Keratinocyte (primary cell): ENCODE results near the gene ZNF839. TPM values are rescaled to one million over a fixed set of nuclear protein-coding genes. Genes with fewer than 3 reads are reported as not detected.

Experiments
- DNase-seq: peaks from one replicate; pipeline ENCODE4 v3.0.0-alpha.2; 2011; ENCODE audit warnings: low read depth, missing footprints, low spot score
- FAIRE-seq: peaks from 2 replicates; lab custom pipeline; 2011; peaks lifted over from hg19 to GRCh38; lab: Jason Lieb, UNC
- H2AFZ ChIP-seq: 2 replicates; pipeline ENCODE4 v1.6.0; 2012; ENCODE audit warnings: low read length, control low read depth, inconsistent platforms; ENCODE audit not compliant: control insufficient read depth
- H3K27ac ChIP-seq: 2 replicates; pipeline ENCODE4 v1.5.1; 2011; ENCODE audit warnings: low read length; ENCODE audit not compliant: control insufficient read depth, insufficient read depth
- H3K27me3 ChIP-seq: 3 replicates; pipeline ENCODE4 v1.6.0; 2011; ENCODE audit warnings: low read length; ENCODE audit not compliant: control insufficient read depth, insufficient read depth; ENCODE audit errors: extremely low read depth
- H3K36me3 ChIP-seq, 2 experiments: 2 replicates in 1 of 2; 3 replicates in 1 of 2; pipeline ENCODE4 v1.5.1; 2011; ENCODE audit warnings: low read length in 2 of 2, mild to moderate bottlenecking in 1 of 2; ENCODE audit not compliant: control insufficient read depth in 2 of 2, insufficient read depth in 2 of 2; ENCODE audit errors: extremely low read depth in 1 of 2
- H3K4me1 ChIP-seq: 3 replicates; pipeline ENCODE4 v1.5.1; 2011; ENCODE audit warnings: low read length; ENCODE audit not compliant: control insufficient read depth, insufficient read depth; ENCODE audit errors: extremely low read depth
- H3K4me2 ChIP-seq: 3 replicates; pipeline ENCODE4 v1.6.0; 2011; ENCODE audit warnings: low read depth, low read length; ENCODE audit not compliant: control insufficient read depth, insufficient read depth; ENCODE audit errors: extremely low read depth
- H3K4me3 ChIP-seq, 3 experiments: fragments of 200-600 bp in 1 of 3; sonication (generic) in 1 of 3; 2 replicates in 2 of 3; 3 replicates in 1 of 3; pipeline ENCODE4 v1.5.1; 2011 to 2016; ENCODE audit warnings: low read length in 3 of 3, mild to moderate bottlenecking in 3 of 3, control low read depth in 2 of 3, inconsistent platforms in 1 of 3, low read depth in 1 of 3, mixed read lengths in 1 of 3, mixed run types in 1 of 3, moderate library complexity in 1 of 3; ENCODE audit not compliant: control insufficient read depth in 2 of 3, insufficient read depth in 2 of 3; ENCODE audit errors: extremely low read depth in 1 of 3
- H3K79me2 ChIP-seq: 2 replicates; pipeline ENCODE4 v1.6.0; 2012; ENCODE audit warnings: low read length; ENCODE audit not compliant: control insufficient read depth, insufficient read depth
- H3K9ac ChIP-seq: 3 replicates; pipeline ENCODE4 v1.6.0; 2011; ENCODE audit warnings: low read length; ENCODE audit not compliant: control insufficient read depth, insufficient read depth; ENCODE audit errors: extremely low read depth
- H3K9me1 ChIP-seq: 3 replicates; pipeline ENCODE4 v1.6.0; 2011; ENCODE audit warnings: low read length; ENCODE audit not compliant: control insufficient read depth, insufficient read depth; ENCODE audit errors: extremely low read depth
- H3K9me3 ChIP-seq: 2 replicates; pipeline ENCODE4 v1.5.1; 2012; ENCODE audit warnings: low read depth, low read length; ENCODE audit not compliant: control insufficient read depth
- H4K20me1 ChIP-seq: 3 replicates; pipeline ENCODE4 v1.6.0; 2011; ENCODE audit warnings: low read length; ENCODE audit not compliant: control insufficient read depth, insufficient read depth; ENCODE audit errors: extremely low read depth
- CTCF ChIP-seq, 3 experiments: IDR thresholded peaks in 1 of 3; conservative IDR thresholded peaks in 1 of 3; optimal IDR thresholded peaks in 1 of 3; 2 replicates in 2 of 3; 3 replicates in 1 of 3; pipeline versions ENCODE3 to v1.5.1; 2011; ENCODE audit warnings: low read length in 3 of 3, mild to moderate bottlenecking in 3 of 3, moderate library complexity in 2 of 3, control low read depth in 1 of 3, inconsistent platforms in 1 of 3; ENCODE audit not compliant: insufficient read depth in 2 of 3; ENCODE audit errors: extremely low read depth in 1 of 3
- EZH2 ChIP-seq: IDR thresholded peaks from one replicate; pipeline ENCODE4 v1.6.1; 2012; ENCODE audit warnings: inconsistent platforms, mild to moderate bottlenecking, low read length, moderate library complexity
- dilution Hi-C: fragments of 300-500 bp; cut with MboI; formaldehyde crosslinking; loops from one replicate; pipeline ENCODE4 v1.7.0; 2020; ENCODE audit warnings: low sequenced_read_pairs; ENCODE audit not compliant: extremely low pct_ligation_motif_present
- polyA plus RNA-seq, 5 experiments: library from polyadenylated mRNA; depleted of rRNA in 3 of 5; stranded (reverse) in 3 of 5; stranded (forward) in 1 of 5; unstranded in 1 of 5; fragments of >200 nt; gene quantifications; 1 replicate in 1 of 5; 2 replicates in 3 of 5; 3 replicates in 1 of 5; pipeline versions ENCODE4 v1.2.1 to v1.2.3, GENCODE V29; 2011 to 2012; ENCODE audit warnings: missing spikeins in 2 of 5, low read depth in 1 of 5, low replicate concordance in 1 of 5

The ZNF839 gene
- polyA plus RNA-seq, 1 donor (not counting 4 experiments of a cell fraction or from before 2014, with no cell fraction given), result 11.0 TPM

- H3K9me3 ChIP-seq, result no peaks in the 10 kb centered on the region
- dilution Hi-C loops, result no loop called here
- peak overlapping the region; percentile 83 for H2AFZ ChIP-seq
- no peak for TF ChIP-seq EZH2
- peak; percentile 30 to 36 (median 34) for TF ChIP-seq CTCF (optimal IDR thresholded peaks at IDR 0.05 in 1 of 3, IDR thresholded peaks at IDR 0.05 in 1 of 3, conservative IDR thresholded peaks at IDR 0.05 in 1 of 3; ENCODE audit: extremely low read depth in 1 of 3, insufficient read depth in 2 of 3, low read length in 3 of 3)
- no peak for FAIRE-seq
- DNase-seq, result peak; percentile 52
- peak overlapping the region; percentile 31 to 72 (median 62) for H3K4me3 ChIP-seq
- peak overlapping the region; percentile 83 for H3K4me2 ChIP-seq
- no peaks in the 10 kb centered on the region for H3K9me1 ChIP-seq
- peak overlapping the region; percentile 45 for H3K9ac ChIP-seq
- no peaks in the 10 kb centered on the region for H4K20me1 ChIP-seq
- no peaks in the 10 kb centered on the region for H3K27me3 ChIP-seq
- peaks cover 9% of the 10 kb centered on the region for H3K79me2 ChIP-seq
- H3K36me3 ChIP-seq, result peaks cover 2 to 4% of the 10 kb centered on the region in 2 experiments
- H3K27ac ChIP-seq, result peak overlapping the region; percentile 2
- peaks cover 46% of the 10 kb centered on the region for H3K4me1 ChIP-seq
Measured at GRCh38 chr14:102317564-102318248, 1.8 kb upstream of the ZNF839 start.

- Histone ChIP-seq H4K20me1 (no peaks in the 10 kb centered on the region), H3K9me1 (no peaks in the 10 kb centered on the region), H3K27me3 (no peaks in the 10 kb centered on the region), H3K4me2 (peak overlapping the region; percentile 87), H3K36me3 (peaks cover 2 to 4% of the 10 kb centered on the region in 2 experiments), H2AFZ (peak overlapping the region; percentile 84), H3K4me3 (peak overlapping the region; percentile 83 to 94 (median 88)), H3K4me1 (peaks cover 42% of the 10 kb centered on the region), H3K79me2 (peaks cover 9% of the 10 kb centered on the region), H3K27ac (peak overlapping the region; percentile 87), H3K9me3 (no peaks in the 10 kb centered on the region), H3K9ac (peak overlapping the region; percentile 88)
- TF ChIP-seq EZH2, result no peak
- TF ChIP-seq CTCF (optimal IDR thresholded peaks at IDR 0.05 in 1 of 3, IDR thresholded peaks at IDR 0.05 in 1 of 3, conservative IDR thresholded peaks at IDR 0.05 in 1 of 3; ENCODE audit: extremely low read depth in 1 of 3, insufficient read depth in 2 of 3, low read length in 3 of 3), result no peak
- DNase-seq (no peak), FAIRE-seq (no peak)
- dilution Hi-C loops, result no loop called here
Measured at GRCh38 chr14:102318781-102319276, 717 bp upstream of the ZNF839 start.
